Measurements from ENCODE around the gene TEKT5.
"Not testable (repeated sequence)": the region's sequence is repeated elsewhere in the genome, so short reads cannot be mapped to it uniquely, and the experiment has no call there.

The TEKT5 gene

DNA sequence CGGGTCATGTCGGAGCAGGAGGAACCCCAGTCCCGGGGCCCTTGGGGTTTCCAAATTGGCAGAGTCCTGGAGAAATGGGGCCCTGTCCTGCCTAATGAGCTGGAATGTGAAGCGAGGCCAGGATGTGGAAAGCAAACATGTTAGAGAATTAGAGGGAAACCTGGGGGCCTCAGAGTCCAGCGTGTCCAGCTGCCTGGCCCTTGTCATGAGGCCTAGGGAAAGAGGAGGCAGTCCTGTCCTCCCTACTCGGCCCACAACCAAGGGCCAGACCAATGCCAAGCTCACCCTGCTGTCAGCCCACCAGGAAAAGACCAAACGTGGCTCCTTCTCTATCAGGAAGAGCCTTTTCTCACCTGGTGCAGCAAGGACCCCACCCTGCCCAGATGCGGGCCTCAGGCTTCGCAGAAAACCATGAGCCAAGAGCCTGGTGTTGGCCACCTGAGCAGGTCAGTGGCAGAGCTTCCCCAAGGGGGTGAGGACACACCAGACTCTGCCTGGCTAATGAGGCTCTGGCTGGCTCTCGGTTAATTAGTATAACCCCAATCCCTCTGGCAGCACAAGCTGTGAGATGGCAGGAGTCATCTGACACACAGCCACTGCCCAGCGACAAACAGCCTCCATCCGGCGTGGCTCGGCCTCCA is 10.1 kb downstream of the TEKT5 start:
- DNase-seq (ENCODE audit: low read depth), result no peak

DNA sequence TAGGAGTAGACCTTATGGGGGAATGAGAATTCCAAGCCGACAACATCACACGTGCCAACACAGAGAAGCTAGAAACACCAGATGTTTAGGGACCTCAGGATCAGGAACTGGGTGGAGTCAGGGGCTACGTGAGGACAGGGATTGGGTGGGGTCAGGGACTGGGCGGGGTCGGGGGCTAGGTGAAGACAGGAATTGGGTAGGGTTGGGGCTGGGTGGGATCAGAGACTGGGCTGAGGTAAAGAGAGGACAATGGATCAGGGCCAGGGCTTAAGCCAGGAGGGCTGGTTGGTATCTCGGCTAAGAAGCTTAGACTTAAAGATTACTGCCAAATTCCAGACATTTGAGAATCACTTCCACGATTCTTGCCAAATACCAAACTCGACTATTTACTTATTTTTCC is 11.6 kb downstream of the TEKT5 start:
- no peak for DNase-seq (ENCODE audit: low read depth)

DNA sequence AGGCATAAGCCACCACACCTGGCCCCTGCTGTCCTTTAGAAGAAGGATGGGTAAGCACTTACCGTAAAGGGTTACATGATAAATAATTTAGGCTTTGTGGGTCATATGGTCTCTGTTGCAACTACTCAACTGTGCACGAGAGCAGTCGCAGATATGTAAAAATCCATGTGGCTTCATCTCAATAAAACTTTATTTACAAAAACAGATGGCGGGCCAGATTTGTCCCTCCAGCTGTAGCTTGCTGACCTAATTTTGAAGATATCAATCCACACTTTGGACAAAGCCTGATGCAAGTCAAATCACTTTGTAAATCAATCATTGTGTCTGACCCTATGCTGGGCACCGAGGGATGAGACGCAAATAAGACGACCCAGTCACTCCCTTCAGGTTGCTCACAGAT is 12.1 kb downstream of the TEKT5 start:
- DNase-seq (ENCODE audit: low read depth), result no peak

DNA sequence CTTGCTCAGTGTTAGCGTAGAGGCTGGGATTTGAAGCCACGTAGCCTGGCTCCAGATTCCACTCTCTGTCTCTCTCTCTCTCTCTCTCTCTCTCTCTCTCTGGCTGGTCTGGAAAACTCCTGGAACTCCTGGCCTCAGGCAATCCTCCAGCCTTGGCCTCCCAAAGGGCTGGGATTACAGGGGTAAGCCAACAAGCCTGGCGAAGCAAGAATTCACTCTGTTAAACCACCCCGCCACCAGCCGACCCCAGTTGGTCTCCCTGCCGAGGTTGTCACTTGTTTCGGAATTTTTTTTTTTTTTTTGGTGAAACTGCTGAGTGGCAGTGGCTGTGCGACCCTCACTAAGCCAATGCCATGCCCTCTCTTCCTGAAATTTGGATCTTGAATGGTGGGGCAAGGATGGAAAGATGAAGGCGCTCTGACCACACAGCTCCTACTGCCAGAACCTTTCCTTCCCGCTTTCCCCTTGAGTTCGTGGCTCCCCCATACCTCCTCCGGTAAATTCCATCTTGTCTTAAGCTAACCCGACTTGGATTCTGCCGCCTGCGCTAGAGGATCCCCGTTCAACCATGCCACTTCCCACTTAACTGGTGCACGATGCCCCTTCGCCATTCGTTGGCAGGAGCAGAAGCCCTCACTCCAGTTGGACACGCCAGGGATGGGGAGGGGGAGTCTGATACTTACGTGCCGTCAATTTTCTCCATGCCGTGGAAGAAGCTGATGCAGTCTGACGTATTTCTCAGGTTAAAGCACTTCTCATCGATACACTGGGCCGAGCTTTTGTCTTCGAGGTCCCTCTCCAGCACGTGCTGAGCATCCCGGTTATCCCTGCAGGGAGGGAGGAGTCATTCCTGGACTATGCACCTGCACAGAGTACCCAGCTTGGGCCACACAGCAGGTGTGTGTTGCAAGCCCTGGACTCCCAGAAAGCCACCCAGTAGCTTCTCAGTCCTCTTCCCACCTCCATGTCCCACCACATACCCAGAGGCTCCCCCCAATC is 13.1 kb downstream of the TEKT5 start:
- DNase-seq (ENCODE audit: low read depth), result no peak

DNA sequence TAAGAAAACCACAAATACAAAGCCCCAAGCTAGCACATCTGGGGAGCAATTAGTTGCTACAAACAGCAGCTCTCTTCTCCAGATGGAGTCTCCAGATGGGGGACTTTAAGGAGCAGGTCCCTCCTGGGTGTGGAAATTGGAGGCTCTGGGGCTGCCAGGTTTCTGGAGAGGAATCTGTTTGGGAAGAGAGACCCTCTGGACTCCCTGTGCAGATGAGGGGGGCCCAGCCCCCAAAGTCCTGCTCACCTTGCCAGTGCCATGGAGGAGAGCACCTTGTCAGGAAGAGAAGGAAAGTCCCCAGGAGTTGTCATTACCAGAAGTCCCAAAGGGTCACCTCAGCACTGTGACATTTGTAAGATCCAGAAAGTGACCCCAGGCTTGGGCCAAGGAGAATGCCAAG is 14.8 kb downstream of the TEKT5 start:
- no peak for DNase-seq (ENCODE audit: low read depth)

DNA sequence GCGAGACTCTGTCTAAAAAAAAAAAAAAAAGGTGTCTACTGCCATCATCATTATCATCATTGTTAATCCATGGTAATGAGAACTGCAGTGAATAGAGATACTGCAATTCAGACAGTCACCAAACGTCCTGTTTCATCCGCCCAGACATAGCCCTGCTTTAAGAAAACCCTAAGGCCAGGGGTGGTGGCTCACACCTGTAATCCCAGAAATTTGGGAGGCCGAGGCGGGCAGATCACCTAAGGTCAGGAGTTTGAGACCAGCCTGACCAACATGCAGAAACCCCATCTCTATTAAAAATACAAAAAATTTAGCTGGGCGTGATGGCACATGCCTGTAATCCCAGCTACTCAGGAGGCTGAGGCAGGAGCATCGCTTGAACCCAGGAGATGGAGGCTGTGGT is 15.3 kb downstream of the TEKT5 start:
- not testable (repeated sequence) for DNase-seq (ENCODE audit: low read depth)

DNA sequence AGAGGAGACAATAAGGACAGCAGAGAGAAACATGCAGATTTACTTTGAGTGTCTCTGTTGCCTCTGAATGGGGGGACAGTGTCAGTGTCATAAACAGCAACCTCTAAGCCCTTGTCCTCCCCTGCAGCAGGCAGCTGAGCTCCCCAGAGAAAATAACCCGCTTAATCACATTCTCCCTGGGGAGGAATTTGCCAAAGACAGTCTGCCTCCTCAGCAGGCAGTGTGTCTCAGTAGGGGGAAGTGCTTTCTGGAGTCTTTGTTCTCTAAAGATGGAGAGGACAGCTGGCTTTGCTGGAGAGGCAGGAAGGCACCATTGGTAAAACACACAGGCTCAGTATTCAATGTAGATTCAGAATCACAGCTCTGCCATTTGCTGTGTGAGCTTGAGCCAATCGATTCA is 16.1 kb downstream of the TEKT5 start:
- no peak for DNase-seq (ENCODE audit: low read depth)

DNA sequence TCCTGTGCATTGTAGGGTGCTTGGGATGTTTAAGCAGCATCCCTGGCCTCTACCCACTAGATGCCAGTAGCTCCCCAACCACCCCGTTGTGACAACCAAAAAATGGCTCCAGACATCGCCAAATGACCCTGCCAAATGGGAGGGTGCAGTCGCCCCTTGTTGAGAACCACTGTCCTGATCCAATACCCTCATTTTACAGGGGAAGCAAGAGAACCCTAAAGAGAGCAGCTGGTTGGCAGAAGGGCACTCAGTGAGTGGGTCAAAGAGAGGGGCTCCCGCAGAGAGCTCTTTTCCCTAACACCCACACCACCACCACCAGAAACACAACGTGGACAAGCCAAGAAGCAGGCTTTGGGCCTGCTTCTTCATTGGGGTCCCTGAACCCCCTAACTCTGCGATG is 18.4 kb downstream of the TEKT5 start:
- no peak for DNase-seq (ENCODE audit: low read depth)

DNA sequence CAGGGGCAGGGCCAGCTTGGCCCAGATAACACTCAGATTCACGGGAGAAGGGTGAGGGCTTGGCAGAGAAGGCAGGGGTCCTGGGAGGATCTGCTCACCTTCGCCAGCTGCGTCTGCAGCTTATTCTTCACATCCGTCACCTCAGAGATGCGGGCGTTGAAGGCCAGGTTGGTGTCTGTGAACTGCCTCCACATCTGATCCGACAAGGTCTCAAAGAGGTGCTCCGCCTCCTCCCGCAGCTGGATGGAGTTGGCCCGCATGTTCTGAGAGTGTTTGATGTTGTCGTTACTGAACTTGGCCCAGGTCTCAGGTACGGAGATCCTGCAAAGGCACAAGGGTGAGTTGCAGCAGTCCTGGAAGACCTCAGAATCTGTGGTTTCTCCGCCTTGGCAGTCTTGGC is 18.9 kb downstream of the TEKT5 start:
- no peak for DNase-seq (ENCODE audit: low read depth)

DNA sequence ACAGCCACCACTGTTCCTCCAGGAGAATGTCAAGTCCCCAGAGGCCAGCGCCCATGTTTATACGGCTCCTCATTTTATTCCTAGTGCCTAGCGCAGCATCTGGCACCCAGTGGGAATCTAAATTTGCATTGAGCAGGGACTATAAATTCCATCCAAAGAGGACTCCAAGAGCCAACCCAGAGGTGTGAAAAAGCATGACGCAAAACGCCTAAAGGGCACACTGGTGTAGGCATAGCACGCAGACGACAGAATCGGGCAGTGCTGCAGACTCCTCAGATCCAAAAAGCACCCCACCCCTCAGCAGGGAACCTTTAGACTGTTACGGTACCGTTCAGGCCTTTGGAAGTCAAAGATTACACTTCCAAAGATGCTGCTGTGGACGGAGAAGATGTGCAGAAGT is 19.5 kb downstream of the TEKT5 start:
- DNase-seq (ENCODE audit: low read depth), result no peak

DNA sequence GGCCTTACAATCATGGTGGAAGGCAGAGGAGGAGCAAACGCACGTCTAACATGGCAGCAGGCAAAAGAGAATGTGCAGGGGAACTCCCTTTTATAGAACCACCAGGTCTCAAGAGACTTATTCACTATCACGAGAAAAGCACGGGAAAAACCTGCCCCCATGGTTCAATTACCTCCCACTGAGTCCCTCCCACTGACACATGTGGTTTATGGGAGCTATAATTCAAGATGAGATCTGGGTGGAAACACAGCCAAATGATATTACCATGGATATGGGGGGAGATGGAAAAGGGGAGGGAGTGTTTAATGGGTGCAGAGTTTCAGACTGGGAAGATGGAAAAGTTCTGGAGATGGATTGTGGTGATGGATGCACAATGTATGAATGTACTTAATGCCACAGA is 23.0 kb downstream of the TEKT5 start:
- DNase-seq (ENCODE audit: low read depth), result no peak

DNA sequence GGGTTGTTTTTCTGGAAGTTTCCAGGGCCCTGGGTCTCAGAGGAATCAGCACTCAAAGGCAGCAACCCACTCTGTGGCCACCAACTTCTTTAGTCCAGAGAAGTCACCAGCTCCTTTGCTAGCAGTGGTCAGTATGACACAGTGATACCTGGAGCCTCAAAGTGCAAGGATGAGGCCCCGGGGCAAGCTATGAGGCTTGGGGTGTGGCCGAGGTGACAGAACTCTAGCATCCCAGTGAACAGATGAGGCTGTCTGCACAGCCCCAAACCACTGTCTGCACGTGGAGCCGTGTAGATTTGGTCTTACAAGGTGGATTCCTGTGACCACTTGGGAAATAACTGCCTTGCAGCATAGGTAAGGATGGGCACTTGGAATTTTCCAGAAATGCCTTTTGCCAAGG is 24.9 kb downstream of the TEKT5 start:
- DNase-seq (ENCODE audit: low read depth), result no peak

DNA sequence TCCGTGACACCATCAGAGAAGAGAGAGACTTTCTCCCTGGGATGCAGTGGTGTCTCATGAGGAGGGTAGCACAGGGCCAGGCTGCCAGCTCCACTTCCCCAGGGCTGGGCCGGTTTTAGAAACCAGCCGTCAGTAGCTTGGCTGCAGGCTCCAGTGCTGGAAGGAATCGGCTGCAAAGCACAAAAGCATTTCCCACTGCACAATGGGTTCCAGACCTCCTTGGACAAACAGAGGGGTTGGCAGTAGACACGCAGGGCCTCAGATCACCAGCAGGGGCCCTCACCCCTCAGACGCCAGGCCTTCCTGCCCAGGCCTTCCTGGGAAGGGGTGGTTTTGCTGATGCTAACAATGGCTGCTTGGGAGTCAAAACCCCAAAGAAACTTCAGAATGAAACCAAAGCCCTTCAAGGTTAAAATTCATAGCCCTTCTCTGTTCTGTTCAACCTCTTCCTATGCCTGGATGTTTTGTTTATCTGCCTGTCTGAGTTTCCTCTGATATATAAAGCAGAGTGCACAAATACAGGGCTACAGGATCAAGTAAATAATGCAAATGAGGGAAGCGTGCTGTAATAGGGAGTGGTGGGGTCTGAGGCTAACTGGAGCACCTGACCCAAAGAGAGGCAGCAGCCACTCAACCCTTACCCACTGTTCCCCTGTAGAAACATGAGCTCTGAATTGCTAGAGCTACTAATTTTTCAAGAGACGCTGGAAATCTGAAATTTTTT is 26.2 kb downstream of the TEKT5 start:
- no peak for DNase-seq (ENCODE audit: low read depth)

DNA sequence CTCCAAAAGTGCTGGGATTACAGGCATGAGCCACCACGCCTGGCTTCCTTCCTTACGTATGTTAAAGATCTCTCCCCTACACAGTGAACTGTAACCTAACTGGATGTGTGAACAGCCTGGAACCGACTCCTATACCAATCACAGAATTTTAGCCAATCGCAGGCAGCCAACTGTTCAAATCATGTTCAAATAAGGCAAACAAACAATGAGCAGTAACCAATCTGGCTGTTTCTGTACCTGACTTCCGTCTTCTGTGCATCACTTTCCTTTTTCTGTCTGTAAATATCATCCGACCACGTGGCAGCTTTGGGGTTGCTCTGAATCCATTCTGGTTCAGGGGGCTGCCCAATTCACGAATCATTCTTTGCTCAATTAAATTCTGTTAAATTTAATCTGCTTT is 27.5 kb downstream of the TEKT5 start:
- no peak for DNase-seq (ENCODE audit: low read depth)

DNA sequence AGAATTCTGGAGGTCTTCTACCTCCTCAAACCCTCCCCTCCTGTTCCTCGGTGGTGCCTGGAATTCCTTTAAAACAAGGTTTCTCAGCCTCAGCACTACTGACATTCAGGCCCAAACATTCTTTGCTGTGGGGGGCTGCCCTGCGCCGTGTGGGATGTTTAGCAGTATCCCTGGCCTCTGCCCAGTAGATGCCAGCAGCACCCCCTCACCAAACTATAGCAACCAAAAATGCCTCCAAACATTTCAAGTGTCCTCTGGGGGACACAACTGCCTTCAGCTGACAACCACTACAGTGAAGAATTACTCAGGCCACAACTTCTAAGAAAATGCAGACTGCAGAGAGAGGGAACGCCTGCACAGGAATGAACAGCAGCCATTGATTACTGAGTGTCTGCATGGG is 28.4 kb downstream of the TEKT5 start:
- no peak for DNase-seq (ENCODE audit: low read depth)

DNA sequence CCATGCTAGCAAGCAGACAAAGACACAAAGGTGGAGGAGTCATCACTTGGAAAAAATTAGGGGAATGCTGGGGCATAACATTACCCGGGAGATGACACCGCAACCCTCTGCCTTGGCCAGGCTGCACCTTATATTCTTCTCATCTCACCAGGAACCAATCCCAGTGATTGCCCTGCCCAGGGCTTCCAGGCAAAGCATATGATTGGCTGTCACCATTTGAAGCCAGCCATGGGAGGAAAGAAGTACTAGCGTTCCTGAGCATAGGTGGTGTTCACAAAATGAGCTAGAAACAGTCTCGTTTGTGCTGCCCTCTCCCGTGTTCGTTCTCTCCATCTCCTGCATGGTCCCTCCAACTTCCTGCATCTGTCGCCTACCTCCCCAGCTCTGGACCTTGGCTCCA is 29.6 kb downstream of the TEKT5 start:
- no peak for DNase-seq (ENCODE audit: low read depth)

DNA sequence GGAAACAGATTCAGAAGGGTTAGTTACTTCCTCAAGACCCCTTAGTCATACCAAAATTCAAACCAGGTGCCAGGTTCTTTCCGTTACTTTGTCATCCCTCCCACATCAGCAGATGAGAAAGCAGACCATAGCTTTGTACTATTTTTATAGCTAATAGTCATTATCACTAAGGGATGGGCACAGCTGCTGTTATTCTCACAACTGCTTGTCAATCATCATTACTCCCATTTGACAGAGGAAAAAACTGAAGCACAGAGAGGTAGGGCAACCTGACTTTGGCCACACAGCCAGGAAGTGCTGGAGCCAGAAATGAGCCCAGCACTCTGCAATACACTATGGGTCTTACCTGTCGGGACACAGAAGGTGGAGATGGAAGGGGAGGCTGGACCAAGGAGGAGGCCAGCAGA is 30.0 kb downstream of the TEKT5 start:
- no peak for DNase-seq (ENCODE audit: low read depth)

DNA sequence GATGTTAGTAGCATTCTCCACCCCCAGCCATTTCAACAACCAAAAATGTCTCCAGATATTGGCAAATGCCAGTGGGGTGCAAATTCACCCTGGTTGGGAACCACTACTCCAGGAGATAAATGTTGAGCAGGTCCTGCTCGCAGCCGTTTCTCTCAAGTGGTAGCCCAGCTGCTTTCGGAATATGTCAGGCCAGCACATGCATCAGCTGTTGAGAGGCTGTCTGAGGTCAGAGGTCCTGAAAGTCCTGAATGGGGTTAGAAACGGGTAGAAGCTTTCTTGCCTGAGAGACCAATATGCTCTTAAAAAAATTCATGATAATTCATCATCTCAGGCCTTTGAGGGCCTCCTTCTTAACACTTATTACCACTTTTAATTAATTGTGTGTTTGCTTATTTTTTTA is 31.0 kb downstream of the TEKT5 start:
- no peak for DNase-seq (ENCODE audit: low read depth)

DNA sequence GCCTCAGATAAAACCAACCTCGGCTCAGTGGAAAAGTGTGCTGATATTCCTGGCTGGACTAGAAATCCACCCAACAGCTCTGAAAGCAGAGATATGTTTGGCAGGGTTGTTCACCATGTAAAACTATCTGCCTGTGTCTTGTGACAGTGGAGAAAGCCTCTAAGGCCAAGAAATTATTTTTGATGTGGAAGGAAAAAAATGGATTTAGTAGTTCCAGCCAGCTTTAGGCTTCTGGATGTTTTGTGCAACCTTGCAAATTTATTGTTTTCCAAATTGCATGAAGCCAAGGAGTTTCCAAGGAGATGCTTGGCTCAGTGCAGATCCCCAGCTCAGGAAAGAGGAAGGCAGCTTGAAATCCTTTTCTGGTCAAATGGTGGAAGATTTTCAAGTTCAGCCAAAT is 31.6 kb downstream of the TEKT5 start:
- no peak for DNase-seq (ENCODE audit: low read depth)

DNA sequence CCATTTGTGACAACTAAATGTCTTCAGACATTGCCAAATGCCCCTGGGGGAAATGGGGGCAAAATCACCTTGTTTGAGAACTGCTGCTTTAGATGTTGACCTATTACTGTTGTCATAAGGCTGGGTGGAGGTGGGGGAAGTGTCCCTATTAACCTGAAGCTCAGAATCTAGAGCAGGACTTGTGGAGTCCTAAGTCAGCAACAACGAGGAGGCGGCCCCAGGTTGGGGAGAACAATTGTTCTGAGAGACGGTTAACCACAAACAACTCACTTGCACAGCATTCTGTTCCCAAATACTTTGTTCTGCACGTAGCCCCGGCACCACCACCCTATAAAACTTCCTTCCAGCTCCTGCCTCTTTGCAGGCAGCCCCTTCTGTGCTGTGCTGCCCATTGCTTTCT is 32.5 kb downstream of the TEKT5 start:
- DNase-seq (ENCODE audit: low read depth), result no peak

DNA sequence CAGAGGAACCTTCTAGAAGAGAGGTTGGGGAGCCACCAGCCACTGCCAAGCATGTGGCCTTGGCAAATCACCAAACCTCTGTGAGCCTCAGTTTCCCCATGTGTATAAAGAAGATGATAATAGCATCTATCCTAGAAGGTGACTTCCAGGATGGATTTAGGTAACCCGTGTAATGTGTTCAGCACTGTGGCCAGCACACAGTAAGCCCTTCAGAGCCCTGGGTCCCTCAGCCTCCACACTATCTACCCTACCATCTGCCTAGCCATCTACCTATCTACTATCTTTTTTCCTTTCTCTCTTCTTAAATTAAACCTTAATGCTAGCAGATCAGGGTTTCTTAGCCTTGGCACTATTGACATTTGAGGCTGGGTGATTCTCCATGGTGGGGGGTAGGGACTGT is 33.0 kb downstream of the TEKT5 start:
- DNase-seq (ENCODE audit: low read depth), result no peak

DNA sequence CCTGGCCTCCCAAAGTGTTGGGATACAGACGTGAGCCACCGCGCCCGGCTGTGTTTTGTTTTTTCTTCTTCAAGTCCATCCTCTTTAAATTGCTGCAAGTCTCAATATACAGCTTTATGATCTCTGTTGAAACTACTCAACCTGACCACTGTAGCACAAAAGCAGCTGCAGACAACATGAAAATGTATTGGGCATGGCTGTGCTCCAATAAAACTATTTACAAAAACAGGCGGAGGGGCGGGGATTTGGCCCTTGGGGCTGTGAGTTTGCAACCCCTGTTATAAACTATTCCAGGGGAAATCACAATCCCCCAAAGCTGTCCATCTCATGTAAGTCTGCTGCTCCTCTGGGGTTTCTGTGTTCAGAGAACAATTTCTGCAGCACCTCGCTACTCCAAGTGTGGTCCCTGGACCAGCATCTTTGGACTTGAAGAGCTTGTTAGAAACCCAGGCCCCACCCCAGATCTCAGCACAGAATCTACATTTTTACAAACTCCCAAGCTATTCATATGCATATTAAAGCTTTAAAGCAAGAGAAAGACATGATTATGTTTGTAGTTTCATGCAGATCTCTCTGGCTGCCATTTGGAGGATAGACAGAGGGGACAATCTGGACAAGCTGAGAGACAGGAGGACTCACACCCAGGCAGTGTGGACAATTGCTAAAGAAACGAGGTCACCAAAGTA is 33.6 kb downstream of the TEKT5 start:
- no peak for DNase-seq (ENCODE audit: low read depth)
